IMR-90 (cell line): ENCODE results near the gene GLB1L. TPM values are rescaled to one million over a fixed set of nuclear protein-coding genes. Genes with fewer than 3 reads are reported as not detected.

ENCODE experiments used
- ATAC-seq: fragments of 200-7000 bp; cut with Tn5 transposase; 2 replicates; pipeline ENCODE4 v1.9.1; 2020; ENCODE audit warnings: low read depth, mild to moderate bottlenecking, moderate library complexity
- BruUV-seq: library from RNA; stranded (reverse); fragments of 400-500 nt; replicated peaks from 2 replicates; lab custom pipeline; 2021; lab: Mats Ljungman, UMichigan
- CTCF ChIA-PET: fragments of 300-600 bp; formaldehyde crosslinking; extraction: SDS; loops from one replicate; lab custom pipeline; 2021; ENCODE audit warnings: antibody characterized with exemption; lab: Yijun Ruan, JAX
- POLR2A ChIA-PET: fragments of 300-600 bp; sonication (Branson Sonifier 250); formaldehyde crosslinking; loops from one replicate; lab custom pipeline; 2022; ENCODE audit warnings: antibody characterized with exemption; ENCODE audit not compliant: unreplicated experiment; lab: Charles Lee
- DNase-seq: peaks from one replicate; pipeline ENCODE4 v3.0.0; 2013
- H2AFZ ChIP-seq: replicated peaks from 2 replicates; pipeline ENCODE3; 2013; ENCODE audit warnings: low read length, mild to moderate bottlenecking; ENCODE audit not compliant: poor library complexity
- H2AK5ac ChIP-seq: 2 replicates; pipeline ENCODE4 v1.6.1; 2013; ENCODE audit warnings: low read depth, low read length, inconsistent platforms
- H2AK9ac ChIP-seq: replicated peaks from 2 replicates; pipeline ENCODE3; 2013; ENCODE audit warnings: mild to moderate bottlenecking, low read depth, low read length, moderate library complexity; ENCODE audit not compliant: poor library complexity
- H2BK120ac ChIP-seq: 2 replicates; pipeline ENCODE4 v1.6.1; 2013; ENCODE audit warnings: low read depth, low read length, inconsistent platforms
- H2BK15ac ChIP-seq: 3 replicates; pipeline ENCODE4 v1.6.1; 2013; ENCODE audit warnings: low read depth, low read length, inconsistent platforms
- H2BK20ac ChIP-seq: 2 replicates; pipeline ENCODE4 v1.6.1; 2013; ENCODE audit warnings: low read depth, mild to moderate bottlenecking, inconsistent platforms, low read length, moderate library complexity
- H2BK5ac ChIP-seq: 2 replicates; pipeline ENCODE4 v1.6.1; 2013; ENCODE audit warnings: mild to moderate bottlenecking, low read depth, low read length, inconsistent platforms; ENCODE audit not compliant: poor library complexity, severe bottlenecking
- H3K14ac ChIP-seq: replicated peaks from 2 replicates; pipeline ENCODE4 v1.6.1; 2013; ENCODE audit warnings: low read depth, low read length, inconsistent platforms
- H3K18ac ChIP-seq: 2 replicates; pipeline ENCODE4 v1.6.1; 2013; ENCODE audit warnings: low read depth, low read length, control low read depth
- H3K23ac ChIP-seq: 2 replicates; pipeline ENCODE4 v1.6.1; 2013; ENCODE audit warnings: low read depth, low read length, inconsistent platforms
- H3K27ac ChIP-seq: 2 replicates; pipeline ENCODE4 v1.5.1; 2013; ENCODE audit warnings: mild to moderate bottlenecking, control low read depth, low read length; ENCODE audit not compliant: insufficient read depth
- H3K27me3 ChIP-seq: 2 replicates; pipeline ENCODE4 v1.6.1; 2013; ENCODE audit warnings: low read length; ENCODE audit not compliant: control insufficient read depth, insufficient read depth
- H3K36me3 ChIP-seq: 2 replicates; pipeline ENCODE4 v1.6.1; 2013; ENCODE audit warnings: low read length, mixed read lengths; ENCODE audit not compliant: control insufficient read depth, insufficient read depth
- H3K4ac ChIP-seq: 2 replicates; pipeline ENCODE4 v1.6.1; 2013; ENCODE audit warnings: low read depth, low read length, inconsistent platforms
- H3K4me1 ChIP-seq: 2 replicates; pipeline ENCODE4 v1.6.1; 2013; ENCODE audit warnings: low read length, mixed read lengths; ENCODE audit not compliant: control insufficient read depth, insufficient read depth
- H3K4me2 ChIP-seq: 2 replicates; pipeline ENCODE4 v1.6.1; 2013; ENCODE audit warnings: low read depth, mild to moderate bottlenecking, control low read depth, low read length, moderate library complexity
- H3K4me3 ChIP-seq: 2 replicates; pipeline ENCODE4 v1.5.1; 2013; ENCODE audit warnings: low read depth, mild to moderate bottlenecking, control low read depth, low read length, moderate library complexity; ENCODE audit not compliant: insufficient read depth
- H3K56ac ChIP-seq: 2 replicates; pipeline ENCODE4 v1.6.1; 2013; ENCODE audit warnings: low read length, inconsistent platforms; ENCODE audit not compliant: insufficient read depth; ENCODE audit errors: extremely low read depth
- H3K79me1 ChIP-seq, 2 experiments: 2 replicates each; pipeline ENCODE4 v1.6.1; 2013; ENCODE audit warnings: low read length in 2 of 2, inconsistent platforms in 1 of 2, low read depth in 1 of 2
- H3K9ac ChIP-seq: 2 replicates; pipeline ENCODE4 v1.6.1; 2013; ENCODE audit warnings: low read depth, low read length, control low read depth
- H3K9me1 ChIP-seq: 2 replicates; pipeline ENCODE4 v1.6.1; 2013; ENCODE audit warnings: low read length, inconsistent platforms; ENCODE audit not compliant: insufficient read depth
- H3K9me3 ChIP-seq: 2 replicates; pipeline ENCODE4 v1.6.1; 2013; ENCODE audit warnings: low read length; ENCODE audit not compliant: control insufficient read depth, insufficient read depth
- H4K20me1 ChIP-seq: 2 replicates; pipeline ENCODE4 v1.6.1; 2013; ENCODE audit warnings: low read length, inconsistent platforms; ENCODE audit not compliant: insufficient read depth
- H4K5ac ChIP-seq: 2 replicates; pipeline ENCODE4 v1.6.1; 2013; ENCODE audit warnings: mild to moderate bottlenecking, low read depth, low read length, control low read depth
- H4K8ac ChIP-seq, 2 experiments: 2 replicates each; pipeline ENCODE4 v1.6.1; 2013; ENCODE audit warnings: low read depth in 2 of 2, low read length in 2 of 2, control low read depth in 1 of 2, inconsistent platforms in 1 of 2
- H4K91ac ChIP-seq: 2 replicates; pipeline ENCODE4 v1.6.1; 2013; ENCODE audit warnings: low read depth, low read length, inconsistent platforms; ENCODE audit not compliant: insufficient read depth
- CEBPB ChIP-seq: IDR thresholded peaks from 2 replicates; pipeline ENCODE4 v1.6.1; 2012; ENCODE audit warnings: low read depth, low read length, improper control_type of control experiment
- CHD1 ChIP-seq: IDR thresholded peaks from 2 replicates; pipeline ENCODE4 v1.6.1; 2012; ENCODE audit warnings: low read depth, low read length, improper control_type of control experiment
- ELK1 ChIP-seq: fragments of 150-350 bp; IDR thresholded peaks from 2 replicates; pipeline ENCODE4 v1.6.1; 2016; ENCODE audit warnings: low read depth, mild to moderate bottlenecking, low read length, moderate library complexity, borderline replicate concordance
- FOS ChIP-seq: fragments of 150-350 bp; IDR thresholded peaks from 2 replicates; pipeline ENCODE4 v1.6.1; 2016; ENCODE audit warnings: low read depth, low read length
- MAZ ChIP-seq: IDR thresholded peaks from 2 replicates; pipeline ENCODE4 v1.6.1; 2012; ENCODE audit warnings: low read depth, mild to moderate bottlenecking, low read length, improper control_type of control experiment, moderate library complexity, borderline replicate concordance
- NFE2L2 ChIP-seq: fragments of 150-350 bp; IDR thresholded peaks from 2 replicates; pipeline ENCODE4 v1.6.1; 2016; ENCODE audit warnings: low read depth, mild to moderate bottlenecking, low read length
- RAD21 ChIP-seq: IDR thresholded peaks from 2 replicates; pipeline ENCODE4 v1.6.1; 2012; ENCODE audit warnings: low read length, improper control_type of control experiment
- RCOR1 ChIP-seq: IDR thresholded peaks from 2 replicates; pipeline ENCODE4 v1.6.1; 2012; ENCODE audit warnings: mild to moderate bottlenecking, low read length, improper control_type of control experiment; ENCODE audit not compliant: insufficient replicate concordance
- RFX5 ChIP-seq: IDR thresholded peaks from 2 replicates; pipeline ENCODE4 v1.8.0; 2012; ENCODE audit warnings: low read depth, mild to moderate bottlenecking, low read length, moderate library complexity
- SMC3 ChIP-seq: fragments of 150-350 bp; IDR thresholded peaks from 2 replicates; pipeline ENCODE4 v1.6.1; 2016; ENCODE audit warnings: low read depth, mild to moderate bottlenecking, antibody characterized with exemption, low read length, moderate library complexity
- USF2 ChIP-seq: fragments of 150-350 bp; IDR thresholded peaks from 2 replicates; pipeline ENCODE4 v1.6.1; 2017; ENCODE audit warnings: mild to moderate bottlenecking, antibody characterized with exemption, low read length, low read depth
- WGBS, 2 experiments: methylation state at CpG; one replicate each; pipeline versions ENCODE4 v1.1.5 to v1.1.7; 2013; ENCODE audit warnings: missing lambda C conversion rate in 2 of 2; ENCODE audit not compliant: insufficient read length in 1 of 2; ENCODE audit errors: extremely low coverage in 2 of 2; 5-methylcytosine and 5-hydroxymethylcytosine counted together
- dilution Hi-C: fragments of 300-500 bp; cut with HindIII; formaldehyde crosslinking; loops from one replicate; pipeline ENCODE4 v1.14.3; 2018; ENCODE audit warnings: low sequenced_read_pairs; ENCODE audit not compliant: unreplicated experiment
- in situ Hi-C: fragments of 300-500 bp; cut with MboI; formaldehyde crosslinking; loops from 3 replicates; pipeline ENCODE4 v1.14.3; 2019; ENCODE audit warnings: low sequenced_read_pairs, inconsistent platforms, mixed read lengths
- intact Hi-C: fragments of 100-400 bp; cut with micrococcal nuclease; formaldehyde crosslinking; loops from 2 replicates; pipeline ENCODE4 v1.10.0; 2022
- polyA plus RNA-seq, 3 experiments: library from polyadenylated mRNA; depleted of rRNA; stranded (reverse); fragments of >200 nt; gene quantifications; 2 replicates each; pipeline ENCODE4 v1.2.3, GENCODE V29; 2012; ENCODE audit warnings: low replicate concordance in 1 of 3
- total RNA-seq: library from RNA; depleted of rRNA; stranded (reverse); fragments of >200 nt; gene quantifications from 2 replicates; pipeline ENCODE4 v1.2.3, GENCODE V29; 2012

Gene GLB1L
- total and polyA plus RNA-seq, 2 of the 4 experiments (the other 2 are of a cell fraction): 4.1 to 6.2 TPM

- in situ Hi-C loops (no loop called here), intact Hi-C loops (no loop called here), dilution Hi-C loops (no loop called here)
- Histone ChIP-seq H3K4me2 (no peak overlapping the region), H2BK120ac (no peak overlapping the region), H3K4me1 (no peaks in the 10 kb centered on the region), H4K5ac (no peak overlapping the region), H3K27me3 (no peaks in the 10 kb centered on the region), H3K36me3 (peaks cover 21% of the 10 kb centered on the region), H3K79me1 (peaks cover 7% of the 10 kb centered on the region in 2 experiments; a peak in 2 of 4 replicates), H3K56ac (no peak overlapping the region), H2AK5ac (no peak overlapping the region), H3K27ac (no peak overlapping the region), H3K14ac (no peak overlapping the region), H3K9me1 (no peaks in the 10 kb centered on the region), H4K20me1 (no peaks in the 10 kb centered on the region), H2BK20ac (no peak overlapping the region), H2BK5ac (no peak overlapping the region), H4K8ac (no peak overlapping the region), H2AFZ (no peak overlapping the region), H3K4ac (no peak overlapping the region), H3K23ac (no peak overlapping the region), H3K9me3 (no peaks in the 10 kb centered on the region), H4K91ac (no peak overlapping the region), H2AK9ac (no peak overlapping the region), H2BK15ac (no peak overlapping the region), H3K9ac (no peak overlapping the region), H3K18ac (no peak overlapping the region), H3K4me3 (no peak overlapping the region)
- no peak for DNase-seq
- POLR2A ChIA-PET: interaction anchor here (0.6 kb wide), 1 partner anchor 50 kb away, joined by 3 read pairs; no protein-coding TSS in a partner anchor
- CTCF ChIA-PET: no interaction called here
- BruUV-seq: no TSS peak
- no peak for ATAC-seq
- TF ChIP-seq SMC3 (no peak), CEBPB (no peak), CHD1 (no peak), ELK1 (no peak), USF2 (no peak), MAZ (no peak), RAD21 (no peak), RCOR1 (no peak), RFX5 (no peak), NFE2L2 (no peak), FOS (no peak)
- 85% methylated on average over 3 of the region's 7 CpGs; no CpG with 5 or more reads in 1 of the 2 experiments for WGBS, 2 experiments
Measured at GRCh38 chr2:219186754-219187456, 58.3 kb downstream of the GLB1L start.
